ENCODE data around the gene HS2ST1. TPM values are rescaled to one million over a fixed set of nuclear protein-coding genes. Genes with fewer than 3 reads are reported as not detected.

Gene HS2ST1
- total RNA-seq, 1 donor from 2014 or later = 11.5 TPM

- Histone ChIP-seq H3K27ac (no peak overlapping the region), H3K9me3 (no peaks in the 10 kb centered on the region), H3K4me1 (no peaks in the 10 kb centered on the region), H3K4me3 (no peak overlapping the region), H3K27me3 (no peaks in the 10 kb centered on the region), H3K36me3 (no peaks in the 10 kb centered on the region)
- no peak for DNase-seq (ENCODE audit: extremely low spot score in 2 of 2)
- no peak for TF ChIP-seq POLR2AphosphoS5 (IDR thresholded peaks at IDR 0.05; ENCODE audit: insufficient read depth in 1 of 2, low read depth in 1 of 2)
- TF ChIP-seq CTCF (IDR thresholded peaks at IDR 0.05) = no peak
- no peak for TF ChIP-seq POLR2A (IDR thresholded peaks at IDR 0.05)
- intact Hi-C loops (cut with DNase I) = no loop called here
These were observed 19.3 kb downstream of the HS2ST1 start for GRCh38 chr1:86933562-86934377.

DNA sequence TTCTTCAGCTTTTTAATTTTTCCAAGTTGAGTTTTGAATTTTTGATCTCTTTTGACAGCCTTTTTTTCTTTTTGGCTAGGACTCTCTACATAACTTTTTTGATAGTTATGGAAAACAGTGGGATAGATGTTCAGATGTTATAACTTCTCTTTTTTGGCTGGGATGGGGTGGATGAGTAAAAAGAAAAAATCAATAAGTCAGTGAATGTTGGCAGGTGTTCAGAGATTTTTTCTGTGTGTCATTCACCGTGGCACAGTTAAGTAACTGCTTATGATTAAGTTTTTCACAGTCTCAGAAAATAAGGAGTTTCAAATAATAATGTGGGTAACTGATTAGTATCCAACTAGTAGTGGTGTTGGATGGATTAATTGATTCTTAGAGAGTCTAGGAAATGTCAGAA lies 24.0 kb downstream of the HS2ST1 start:
- Histone ChIP-seq H3K27me3 (no peaks in the 10 kb centered on the region), H3K4me3 (no peak overlapping the region), H3K4me1 (peaks cover 7% of the 10 kb centered on the region), H3K36me3 (no peaks in the 10 kb centered on the region), H3K9me3 (no peaks in the 10 kb centered on the region), H3K27ac (no peak overlapping the region)
- TF ChIP-seq CTCF (IDR thresholded peaks at IDR 0.05) = no peak
- TF ChIP-seq POLR2AphosphoS5 (IDR thresholded peaks at IDR 0.05; ENCODE audit: insufficient read depth in 1 of 2, low read depth in 1 of 2) = no peak
- TF ChIP-seq POLR2A (IDR thresholded peaks at IDR 0.05) = no peak
- DNase-seq (ENCODE audit: extremely low spot score in 2 of 2) = no peak
- intact Hi-C loops (cut with DNase I) = no loop called here

DNA sequence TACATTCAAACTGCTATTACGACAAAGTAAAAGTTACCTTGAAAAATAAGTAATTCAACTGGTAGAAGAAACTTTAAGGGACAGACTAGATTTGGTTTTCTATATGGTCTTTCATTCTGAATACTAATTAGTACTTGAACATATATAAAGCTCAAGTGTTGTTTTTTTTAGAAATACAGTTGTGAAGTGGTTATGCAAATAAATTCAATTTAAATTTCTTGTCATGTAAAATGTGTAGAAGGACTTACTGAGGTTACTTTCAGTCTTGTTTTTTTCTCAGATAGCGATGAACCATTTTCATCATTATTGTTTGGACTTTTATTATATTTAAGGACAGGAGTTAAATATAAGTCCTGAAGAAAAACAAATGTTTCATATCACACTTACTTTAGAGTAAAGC lies 24.4 kb downstream of the HS2ST1 start:
- intact Hi-C loops (cut with DNase I) = no loop called here
- no peak overlapping the region for H3K27ac ChIP-seq
- H3K4me3 ChIP-seq = no peak overlapping the region
- H3K36me3 ChIP-seq = no peaks in the 10 kb centered on the region
- no peak for TF ChIP-seq POLR2AphosphoS5 (IDR thresholded peaks at IDR 0.05; ENCODE audit: insufficient read depth in 1 of 2, low read depth in 1 of 2)
- TF ChIP-seq CTCF (IDR thresholded peaks at IDR 0.05) = no peak
- TF ChIP-seq POLR2A (IDR thresholded peaks at IDR 0.05) = no peak
- H3K27me3 ChIP-seq = no peaks in the 10 kb centered on the region
- DNase-seq (ENCODE audit: extremely low spot score in 2 of 2) = no peak
- no peaks in the 10 kb centered on the region for H3K9me3 ChIP-seq
- H3K4me1 ChIP-seq = peaks cover 7% of the 10 kb centered on the region

GRCh38 chr1:86939406-86939805 lies 25.0 kb downstream of the HS2ST1 start:
- intact Hi-C loops (cut with DNase I) = no loop called here
- DNase-seq (ENCODE audit: extremely low spot score in 2 of 2) = no peak
- TF ChIP-seq POLR2A (IDR thresholded peaks at IDR 0.05) (no peak), POLR2AphosphoS5 (IDR thresholded peaks at IDR 0.05; ENCODE audit: insufficient read depth in 1 of 2, low read depth in 1 of 2) (no peak), CTCF (IDR thresholded peaks at IDR 0.05) (no peak)
- Histone ChIP-seq H3K9me3 (no peaks in the 10 kb centered on the region), H3K4me1 (peaks cover 7% of the 10 kb centered on the region), H3K36me3 (no peaks in the 10 kb centered on the region), H3K4me3 (no peak overlapping the region), H3K27ac (no peak overlapping the region), H3K27me3 (no peaks in the 10 kb centered on the region)

- Histone ChIP-seq H3K4me3 (no peak overlapping the region), H3K27me3 (no peaks in the 10 kb centered on the region), H3K36me3 (no peaks in the 10 kb centered on the region), H3K27ac (no peak overlapping the region), H3K4me1 (peaks cover 7% of the 10 kb centered on the region), H3K9me3 (no peaks in the 10 kb centered on the region)
- no peak for TF ChIP-seq CTCF (IDR thresholded peaks at IDR 0.05)
- no peak for TF ChIP-seq POLR2AphosphoS5 (IDR thresholded peaks at IDR 0.05; ENCODE audit: insufficient read depth in 1 of 2, low read depth in 1 of 2)
- TF ChIP-seq POLR2A (IDR thresholded peaks at IDR 0.05) = no peak
- intact Hi-C loops (cut with DNase I) = no loop called here
- no peak for DNase-seq (ENCODE audit: extremely low spot score in 2 of 2)
These were observed 26.2 kb downstream of the HS2ST1 start for GRCh38 chr1:86940599-86940998.

Measured in vagina (tissue), 2 donors.